Mucosa of gallbladder (tissue), 1 donor: ENCODE results near the gene MVP. TPM values are rescaled to one million over a fixed set of nuclear protein-coding genes. Genes with fewer than 3 reads are reported as not detected.

ENCODE experiments used
- DNase-seq: peaks from one replicate; pipeline ENCODE4 v3.0.0-alpha.2; 2020; ENCODE audit warnings: low spot score
- total RNA-seq: library from RNA; stranded (reverse); gene quantifications from one replicate; pipeline ENCODE4 v1.2.1, GENCODE V29; 2021
- donor health status: DM: no; HTN: no; CAD: no.

MVP gene
- total RNA-seq, 1 donor from 2014 or later, result 253 TPM

DNA sequence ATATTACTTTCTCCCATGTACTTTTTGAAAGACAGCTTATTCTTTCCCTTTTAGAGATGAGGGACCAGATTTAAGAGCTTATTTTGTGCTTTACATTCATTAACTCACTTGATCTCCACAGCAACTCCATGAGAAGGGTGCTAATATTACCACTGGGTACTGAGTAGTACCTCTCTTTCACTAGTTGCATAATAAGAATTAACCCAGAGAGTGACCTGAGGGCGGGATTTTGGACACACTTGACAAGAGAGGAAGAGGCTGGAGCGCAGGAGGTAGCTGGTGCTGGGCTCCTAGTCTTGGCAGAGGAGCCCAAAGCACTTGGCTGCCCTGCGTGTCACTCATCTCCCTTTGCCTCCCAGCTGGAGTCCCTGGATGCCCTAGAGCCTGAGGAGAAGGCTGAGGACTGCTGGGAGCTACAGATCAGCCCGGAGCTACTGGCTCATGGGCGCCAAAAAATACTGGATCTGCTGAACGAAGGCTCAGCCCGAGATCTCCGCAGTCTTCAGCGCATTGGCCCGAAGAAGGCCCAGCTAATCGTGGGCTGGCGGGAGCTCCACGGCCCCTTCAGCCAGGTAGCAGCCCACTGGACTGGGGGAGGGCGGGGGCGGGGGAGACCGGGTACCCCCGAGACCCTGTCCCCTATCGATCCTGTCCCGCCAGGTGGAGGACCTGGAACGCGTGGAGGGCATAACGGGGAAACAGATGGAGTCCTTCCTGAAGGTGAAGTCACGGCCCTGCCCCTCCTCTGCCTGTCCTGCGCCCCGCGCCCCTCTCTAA, 15.6 kb upstream of the MVP start:
- DNase-seq, result no peak

DNA sequence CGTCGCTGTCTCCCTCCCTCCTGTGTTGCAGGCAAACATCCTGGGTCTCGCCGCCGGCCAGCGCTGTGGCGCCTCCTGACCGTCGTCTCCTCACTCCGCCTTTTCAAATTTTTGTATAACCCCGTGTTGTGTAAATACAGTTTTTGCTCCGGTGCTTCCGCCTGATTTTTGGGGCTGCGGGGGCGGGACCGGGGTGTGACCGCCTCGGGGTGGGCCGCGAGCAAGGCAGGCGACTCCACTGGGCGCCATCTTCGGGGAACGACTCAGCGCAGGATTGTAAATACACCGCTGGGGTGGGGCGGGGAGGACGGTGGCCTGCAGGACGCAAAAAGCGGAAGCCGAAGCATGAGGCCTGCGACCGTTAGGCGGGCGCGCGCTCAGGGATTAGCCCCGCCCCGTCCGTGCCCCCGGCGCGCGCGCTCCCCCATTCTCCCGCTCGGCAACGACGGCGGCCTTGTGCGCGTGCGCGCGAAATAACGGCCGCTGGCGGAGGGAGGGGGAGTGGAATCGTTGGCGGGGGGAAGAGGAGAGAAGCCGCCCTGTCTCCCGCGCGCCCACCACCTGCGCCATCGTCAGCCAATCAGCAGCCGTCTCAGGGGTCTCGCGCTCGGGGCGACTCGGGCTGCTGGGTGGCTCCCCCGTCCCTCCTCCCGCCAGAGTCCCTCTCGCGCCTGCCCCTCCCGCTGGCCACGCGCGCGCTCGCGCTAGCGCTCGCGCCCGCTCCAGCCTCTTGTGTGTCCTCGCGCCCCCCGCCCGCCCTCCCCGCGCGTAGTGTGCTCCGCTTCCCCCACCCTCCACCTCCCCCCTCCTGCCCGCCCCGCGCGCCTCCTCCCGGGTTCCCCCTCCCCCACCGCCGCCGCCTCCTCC, 14.8 kb upstream of the MVP start:
- peak; percentile 98 for DNase-seq

DNA sequence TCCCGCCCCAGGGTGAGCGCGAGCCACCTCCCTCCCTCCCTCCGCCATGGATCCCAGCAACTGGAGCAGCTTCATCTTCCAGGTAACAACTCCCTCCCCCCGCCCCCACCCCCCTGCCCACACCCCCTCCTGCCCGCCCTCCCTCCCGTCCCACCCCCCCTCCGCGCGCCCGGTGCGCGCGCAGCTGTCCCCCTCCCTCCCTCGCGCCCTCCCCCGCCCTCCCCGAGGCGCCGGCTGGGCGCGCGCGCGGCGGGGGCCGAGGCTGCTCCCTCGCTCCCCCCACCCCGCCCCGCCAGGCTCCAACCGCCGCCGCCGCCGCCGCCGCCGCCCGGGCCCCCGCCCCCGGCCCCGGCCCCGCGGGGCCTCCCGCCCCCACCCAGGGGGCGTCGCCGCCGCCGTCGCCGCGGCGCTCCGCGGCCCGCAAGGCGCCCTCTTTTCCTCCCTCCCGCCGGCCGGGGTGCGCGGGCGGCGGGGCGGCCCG, 14.1 kb upstream of the MVP start, which contains the start of gene MAZ:
TSS of gene MAZ (plus strand) at position 431 of the 481 bp plus-strand sequence. CDS start 173 bp downstream, outside the sequence.
- no peak for DNase-seq

DNA sequence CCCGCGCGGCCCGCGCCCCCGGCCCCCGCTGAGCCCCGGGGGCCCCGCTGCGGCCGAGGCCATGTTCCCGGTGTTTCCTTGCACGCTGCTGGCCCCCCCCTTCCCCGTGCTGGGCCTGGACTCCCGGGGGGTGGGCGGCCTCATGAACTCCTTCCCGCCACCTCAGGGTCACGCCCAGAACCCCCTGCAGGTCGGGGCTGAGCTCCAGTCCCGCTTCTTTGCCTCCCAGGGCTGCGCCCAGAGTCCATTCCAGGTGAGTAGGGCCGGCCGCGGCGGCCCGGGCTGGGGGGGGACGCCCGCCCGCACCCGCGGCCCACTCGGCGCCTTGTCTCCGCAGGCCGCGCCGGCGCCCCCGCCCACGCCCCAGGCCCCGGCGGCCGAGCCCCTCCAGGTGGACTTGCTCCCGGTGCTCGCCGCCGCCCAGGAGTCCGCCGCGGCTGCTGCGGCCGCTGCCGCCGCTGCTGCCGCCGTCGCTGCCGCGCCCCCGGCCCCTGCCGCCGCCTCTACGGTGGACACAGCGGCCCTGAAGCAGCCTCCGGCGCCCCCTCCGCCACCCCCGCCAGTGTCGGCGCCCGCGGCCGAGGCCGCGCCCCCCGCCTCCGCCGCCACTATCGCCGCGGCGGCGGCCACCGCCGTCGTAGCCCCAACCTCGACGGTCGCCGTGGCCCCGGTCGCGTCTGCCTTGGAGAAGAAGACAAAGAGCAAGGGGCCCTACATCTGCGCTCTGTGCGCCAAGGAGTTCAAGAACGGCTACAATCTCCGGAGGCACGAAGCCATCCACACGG, 13.4 kb upstream of the MVP start:
- DNase-seq, result no peak

DNA sequence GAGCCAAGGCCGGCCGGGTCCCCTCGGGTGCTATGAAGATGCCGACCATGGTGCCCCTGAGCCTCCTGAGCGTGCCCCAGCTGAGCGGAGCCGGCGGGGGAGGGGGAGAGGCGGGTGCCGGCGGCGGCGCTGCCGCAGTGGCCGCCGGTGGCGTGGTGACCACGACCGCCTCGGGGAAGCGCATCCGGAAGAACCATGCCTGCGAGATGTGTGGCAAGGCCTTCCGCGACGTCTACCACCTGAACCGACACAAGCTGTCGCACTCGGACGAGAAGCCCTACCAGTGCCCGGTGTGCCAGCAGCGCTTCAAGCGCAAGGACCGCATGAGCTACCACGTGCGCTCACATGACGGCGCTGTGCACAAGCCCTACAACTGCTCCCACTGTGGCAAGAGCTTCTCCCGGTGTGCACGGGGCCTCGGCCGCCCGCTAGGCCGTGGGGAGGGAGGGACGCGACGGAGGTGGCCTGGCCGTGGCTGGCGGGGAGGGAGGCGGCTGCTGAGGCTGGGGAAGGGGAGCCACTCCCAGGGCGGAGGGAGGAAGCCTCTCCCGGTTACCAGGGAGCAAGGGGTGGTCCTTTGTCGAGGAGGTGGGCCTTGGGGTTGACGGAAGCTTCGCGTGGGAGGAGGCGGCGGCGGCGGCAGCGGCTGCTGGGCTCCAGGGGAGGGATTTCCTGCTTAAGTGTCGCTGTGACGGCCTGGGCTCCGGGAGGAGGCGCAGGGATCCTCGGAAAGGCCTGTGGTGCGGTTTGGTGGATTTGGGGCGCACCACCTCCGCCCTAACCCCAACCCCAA, 12.6 kb upstream of the MVP start:
- DNase-seq, result peak; percentile 92

DNA sequence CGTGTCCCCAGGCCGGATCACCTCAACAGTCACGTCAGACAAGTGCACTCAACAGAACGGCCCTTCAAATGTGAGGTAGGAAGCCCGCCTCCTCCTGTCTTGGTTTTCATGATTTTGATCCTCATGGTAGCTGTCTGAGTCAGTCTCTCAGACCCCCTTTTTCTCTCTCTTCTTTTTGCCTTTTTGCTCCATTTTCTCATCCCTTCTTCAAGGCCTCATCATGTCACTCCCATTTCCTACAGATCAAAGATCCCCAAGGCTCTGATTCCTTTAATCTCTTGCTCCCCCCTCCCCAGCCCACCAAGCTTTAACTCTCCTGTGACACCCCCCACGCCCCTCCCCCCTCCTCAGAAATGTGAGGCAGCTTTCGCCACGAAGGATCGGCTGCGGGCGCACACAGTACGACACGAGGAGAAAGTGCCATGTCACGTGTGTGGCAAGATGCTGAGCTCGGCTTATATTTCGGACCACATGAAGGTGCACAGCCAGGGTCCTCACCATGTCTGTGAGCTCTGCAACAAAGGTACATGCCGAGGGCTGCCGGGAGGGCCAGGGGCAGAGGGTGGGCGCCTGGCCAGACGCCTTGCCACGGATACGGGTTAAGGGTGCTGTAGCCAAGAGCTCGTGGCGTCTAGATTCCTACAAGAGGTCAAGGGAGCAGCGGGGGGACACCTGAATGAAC, 11.9 kb upstream of the MVP start:
- DNase-seq, result no peak

DNA sequence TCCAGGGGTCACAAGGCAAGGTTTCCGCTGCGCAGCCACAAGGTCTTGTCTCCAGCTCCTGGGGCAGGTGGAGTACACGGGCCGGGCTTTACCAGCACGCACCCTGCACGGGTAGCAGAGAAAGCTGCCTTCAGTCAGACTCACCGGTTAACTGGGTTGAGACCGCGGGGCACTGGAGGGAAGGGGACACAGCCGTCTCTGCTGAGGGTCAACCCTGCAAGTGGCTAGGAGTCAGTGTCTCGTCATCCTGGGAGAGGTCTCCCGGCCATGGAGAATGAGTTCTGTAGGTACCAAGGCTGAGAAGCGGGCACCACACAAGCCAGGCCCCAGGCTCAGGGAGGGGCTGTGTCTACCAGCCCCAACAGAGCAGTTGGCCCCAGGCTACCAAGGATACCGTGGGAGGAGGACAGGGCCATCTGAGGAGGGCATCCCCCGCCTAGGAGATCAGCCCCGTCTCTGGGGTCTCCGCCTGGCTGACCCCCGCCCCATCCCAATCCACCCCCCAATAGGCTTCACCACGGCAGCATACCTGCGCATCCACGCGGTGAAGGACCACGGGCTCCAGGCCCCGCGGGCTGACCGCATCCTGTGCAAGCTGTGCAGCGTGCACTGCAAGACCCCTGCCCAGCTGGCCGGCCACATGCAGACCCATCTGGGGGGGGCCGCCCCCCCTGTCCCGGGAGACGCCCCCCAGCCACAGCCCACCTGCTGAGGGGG, 11.1 kb upstream of the MVP start:
- no peak for DNase-seq

DNA sequence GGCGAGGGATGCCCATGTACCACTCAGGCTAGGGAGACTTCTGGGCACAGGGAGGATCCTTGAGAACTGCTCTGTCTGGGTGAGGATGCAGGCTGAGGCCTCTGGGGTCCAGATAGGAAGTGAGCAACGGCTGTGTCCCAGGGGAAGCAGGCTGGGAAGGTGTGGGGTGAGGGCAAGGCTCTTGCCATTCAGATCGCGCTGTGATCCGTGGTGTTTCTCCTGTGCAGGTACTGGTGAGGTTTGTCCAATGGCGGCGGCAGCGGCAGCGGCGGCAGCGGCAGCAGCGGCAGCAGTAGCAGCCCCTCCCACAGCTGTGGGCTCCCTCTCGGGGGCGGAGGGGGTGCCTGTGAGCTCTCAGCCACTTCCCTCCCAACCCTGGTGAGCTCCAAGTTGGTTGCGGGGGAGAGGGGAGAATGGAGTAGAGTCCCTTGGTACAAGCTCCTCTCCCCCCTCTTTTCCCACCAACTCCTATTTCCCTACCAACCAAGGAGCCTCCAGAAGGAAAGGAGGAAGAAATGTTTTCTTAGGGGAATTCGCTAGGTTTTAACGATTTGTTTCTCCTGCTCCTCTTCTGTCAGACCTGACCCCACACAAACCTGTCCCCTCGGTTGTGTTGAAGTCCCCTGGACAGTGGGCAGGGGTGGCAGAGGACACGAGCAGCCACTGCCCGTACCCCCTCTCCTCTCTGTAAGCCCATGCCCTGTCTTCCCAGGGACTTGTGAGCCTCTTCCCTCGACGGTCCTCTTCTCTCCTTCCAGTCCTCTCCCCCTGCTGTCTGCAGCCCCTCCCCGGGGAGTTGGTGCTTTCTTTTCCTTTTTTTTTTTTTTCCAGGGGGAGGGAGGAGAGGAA, 10.2 kb upstream of the MVP start:
- DNase-seq, result no peak

DNA sequence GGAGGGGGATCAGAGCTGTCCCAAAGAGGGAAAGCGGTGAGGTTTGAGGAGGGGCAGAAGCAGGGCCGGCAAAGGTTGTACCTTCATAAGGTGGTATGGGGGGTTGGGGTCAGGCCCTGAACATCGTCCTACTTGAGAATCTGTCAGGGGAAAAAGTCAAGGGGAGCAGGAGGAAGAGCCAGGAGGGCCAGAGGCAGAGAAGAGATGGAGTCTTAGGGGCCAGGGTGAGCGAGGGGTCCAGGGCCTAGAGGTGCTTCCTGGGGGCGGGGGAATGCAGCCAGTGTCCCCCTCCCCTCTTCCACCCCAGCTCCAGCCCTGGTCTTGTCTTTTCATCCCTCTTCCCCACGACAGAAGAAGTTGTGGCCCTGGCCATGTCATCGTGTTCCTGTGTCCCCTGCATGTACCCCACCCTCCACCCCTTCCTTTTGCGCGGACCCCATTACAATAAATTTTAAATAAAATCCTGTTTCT, 9.5 kb upstream of the MVP start:
- DNase-seq, result no peak

DNA sequence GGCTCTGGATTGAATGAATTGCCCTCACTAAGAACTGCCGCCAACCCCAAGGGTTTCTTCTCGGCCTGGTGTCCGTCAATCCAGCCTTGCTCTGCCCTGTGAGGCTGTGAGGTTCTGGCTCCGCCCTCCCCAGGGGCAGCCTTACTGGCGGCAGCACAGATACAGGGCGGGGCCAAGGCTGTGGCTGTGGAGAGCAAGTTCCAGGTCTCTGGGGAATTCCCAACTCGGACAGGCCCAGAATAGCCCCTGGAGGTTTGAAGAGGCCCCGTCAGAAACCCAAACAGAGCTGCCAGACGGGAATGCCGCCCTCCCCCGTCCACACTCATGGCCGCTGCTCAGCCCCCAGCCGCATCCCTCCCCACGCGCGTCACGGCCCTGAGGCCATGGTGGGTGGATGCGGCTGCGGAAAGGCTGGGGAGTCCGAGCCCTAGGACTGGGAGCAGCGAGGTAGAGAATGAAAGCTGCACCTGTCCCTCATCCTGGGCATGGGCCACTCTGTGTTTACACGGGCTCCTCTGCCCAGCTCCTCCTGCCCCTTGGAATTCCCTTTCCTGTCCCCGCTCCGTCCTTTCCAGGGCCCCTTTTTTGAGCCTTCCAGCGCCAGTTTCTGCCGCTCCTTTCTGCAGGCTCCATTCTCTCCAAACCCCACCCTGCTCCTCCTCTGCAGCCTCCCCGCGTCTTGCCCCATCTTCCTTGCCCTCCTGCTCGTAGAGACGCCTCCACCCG, 8.9 kb upstream of the MVP start:
- DNase-seq, result peak; percentile 95

DNA sequence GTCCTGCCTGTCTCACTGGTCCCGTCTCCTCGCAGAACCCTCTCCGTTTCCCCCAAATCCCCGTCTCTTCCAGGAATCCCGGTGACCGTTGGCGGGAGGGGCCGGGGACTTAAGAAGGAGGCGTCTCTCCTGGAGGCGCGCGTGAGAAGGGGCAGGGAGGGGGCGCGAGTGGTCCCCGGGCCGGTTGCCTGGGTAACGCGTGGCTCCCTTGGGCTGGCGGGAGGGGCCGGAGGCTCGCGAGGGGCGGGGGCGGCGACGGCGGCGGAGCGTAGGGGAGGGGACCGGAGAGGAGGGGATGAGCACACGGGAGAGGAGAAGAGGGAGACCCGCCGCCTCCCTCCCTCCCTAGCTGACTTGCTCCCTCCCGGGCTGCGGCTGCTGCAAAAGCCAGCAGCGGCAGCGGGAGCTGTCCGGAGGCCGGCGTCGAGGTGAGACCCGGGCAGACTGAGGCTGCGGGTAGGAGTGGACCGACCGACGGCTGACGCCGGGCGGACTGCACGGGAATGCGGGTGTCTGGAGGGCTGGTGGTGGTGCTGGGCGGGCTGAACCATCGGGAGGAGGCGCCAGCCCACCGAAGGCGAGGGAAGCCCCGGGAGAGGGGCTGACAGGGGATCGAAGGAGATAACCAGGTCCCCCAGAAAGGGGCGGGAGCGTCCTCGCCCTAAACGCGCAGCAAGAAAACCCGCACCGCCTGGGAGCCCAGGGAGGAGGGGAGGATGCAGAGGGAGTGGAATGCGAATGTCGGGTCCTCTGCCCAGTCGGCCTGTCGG, 8.2 kb upstream of the MVP start, which contains the start of gene PRRT2:
TSS of gene PRRT2 (plus strand) at position 298 of the 770 bp plus-strand sequence. CDS start 862 bp downstream, outside the sequence.
- DNase-seq, result no peak

DNA sequence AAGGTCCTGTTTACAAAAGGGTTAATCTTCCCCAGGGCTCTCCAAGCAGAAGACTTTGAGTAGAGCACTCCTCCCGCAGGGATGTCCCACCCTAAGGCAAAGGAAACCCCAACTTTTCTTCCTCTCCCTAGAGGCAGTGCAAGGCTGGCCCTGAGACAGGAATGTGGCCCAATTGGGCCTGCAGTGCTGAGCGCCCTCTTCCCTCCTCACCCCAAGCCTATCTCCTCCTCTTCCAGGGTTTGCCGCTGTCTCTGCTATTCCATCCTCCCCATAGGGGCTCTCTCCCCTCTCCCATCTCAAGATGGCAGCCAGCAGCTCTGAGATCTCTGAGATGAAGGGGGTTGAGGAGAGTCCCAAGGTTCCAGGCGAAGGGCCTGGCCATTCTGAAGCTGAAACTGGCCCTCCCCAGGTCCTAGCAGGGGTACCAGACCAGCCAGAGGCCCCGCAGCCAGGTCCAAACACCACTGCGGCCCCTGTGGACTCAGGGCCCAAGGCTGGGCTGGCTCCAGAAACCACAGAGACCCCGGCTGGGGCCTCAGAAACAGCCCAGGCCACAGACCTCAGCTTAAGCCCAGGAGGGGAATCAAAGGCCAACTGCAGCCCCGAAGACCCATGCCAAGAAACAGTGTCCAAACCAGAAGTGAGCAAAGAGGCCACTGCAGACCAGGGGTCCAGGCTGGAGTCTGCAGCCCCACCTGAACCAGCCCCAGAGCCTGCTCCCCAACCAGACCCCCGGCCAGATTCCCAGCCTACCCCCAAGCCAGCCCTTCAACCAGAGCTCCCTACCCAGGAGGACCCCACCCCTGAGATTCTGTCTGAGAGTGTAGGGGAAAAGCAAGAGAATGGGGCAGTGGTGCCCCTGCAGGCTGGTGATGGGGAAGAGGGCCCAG, 7.3 kb upstream of the MVP start:
- no peak for DNase-seq

DNA sequence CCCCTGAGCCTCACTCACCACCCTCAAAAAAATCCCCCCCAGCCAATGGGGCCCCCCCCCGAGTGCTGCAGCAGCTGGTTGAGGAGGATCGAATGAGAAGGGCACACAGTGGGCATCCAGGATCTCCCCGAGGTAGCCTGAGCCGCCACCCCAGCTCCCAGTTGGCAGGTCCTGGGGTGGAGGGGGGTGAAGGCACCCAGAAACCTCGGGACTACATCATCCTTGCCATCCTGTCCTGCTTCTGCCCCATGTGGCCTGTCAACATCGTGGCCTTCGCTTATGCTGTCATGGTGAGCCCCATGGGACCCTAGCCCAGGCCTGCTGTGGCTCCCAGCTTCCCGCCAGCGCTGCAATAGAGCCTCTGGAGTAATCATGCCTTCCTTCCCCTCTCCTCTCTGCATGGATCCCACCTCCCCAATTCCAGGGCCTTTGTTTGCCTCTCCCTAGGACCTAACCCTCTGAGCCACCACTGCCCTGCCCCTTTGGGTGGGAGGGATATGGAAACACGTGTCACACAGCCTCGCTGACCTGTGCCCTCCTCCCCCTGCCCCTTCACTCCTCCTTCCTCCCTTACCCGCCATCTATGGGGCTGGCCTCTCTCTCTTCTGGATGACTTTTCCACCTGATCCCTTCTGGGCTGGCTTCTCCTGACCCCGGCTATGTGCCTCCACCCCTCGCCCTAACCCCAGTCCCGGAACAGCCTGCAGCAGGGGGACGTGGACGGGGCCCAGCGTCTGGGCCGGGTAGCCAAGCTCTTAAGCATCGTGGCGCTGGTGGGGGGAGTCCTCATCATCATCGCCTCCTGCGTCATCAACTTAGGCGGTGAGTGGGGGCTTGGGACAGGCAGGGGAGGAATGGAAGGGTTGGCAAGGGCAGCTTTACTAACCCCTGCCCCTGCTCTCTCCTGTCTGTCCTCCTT, 6.4 kb upstream of the MVP start:
- DNase-seq, result no peak

DNA sequence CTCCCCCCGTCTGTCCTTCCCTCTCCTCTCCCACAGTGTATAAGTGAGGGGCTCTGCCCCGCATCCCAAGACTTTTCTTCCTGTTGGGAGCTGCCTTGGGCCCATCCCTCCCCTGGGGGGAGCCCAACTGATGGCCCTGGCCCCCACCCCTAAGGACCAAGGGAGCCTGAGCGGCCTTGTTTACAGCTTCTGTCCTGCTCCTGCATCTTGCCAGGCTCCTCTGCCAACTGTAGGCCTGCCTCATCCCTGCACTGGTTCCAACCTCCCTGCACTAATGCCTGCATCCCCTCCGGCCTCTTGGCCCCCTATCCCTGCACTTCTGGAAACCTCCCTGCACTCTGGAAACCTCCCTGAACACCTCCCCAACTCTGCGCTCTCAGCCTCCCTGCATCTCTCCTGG, 5.7 kb upstream of the MVP start:
- no peak for DNase-seq
